ENCODE measurements around the gene STPG3.

STPG3 gene

DNA sequence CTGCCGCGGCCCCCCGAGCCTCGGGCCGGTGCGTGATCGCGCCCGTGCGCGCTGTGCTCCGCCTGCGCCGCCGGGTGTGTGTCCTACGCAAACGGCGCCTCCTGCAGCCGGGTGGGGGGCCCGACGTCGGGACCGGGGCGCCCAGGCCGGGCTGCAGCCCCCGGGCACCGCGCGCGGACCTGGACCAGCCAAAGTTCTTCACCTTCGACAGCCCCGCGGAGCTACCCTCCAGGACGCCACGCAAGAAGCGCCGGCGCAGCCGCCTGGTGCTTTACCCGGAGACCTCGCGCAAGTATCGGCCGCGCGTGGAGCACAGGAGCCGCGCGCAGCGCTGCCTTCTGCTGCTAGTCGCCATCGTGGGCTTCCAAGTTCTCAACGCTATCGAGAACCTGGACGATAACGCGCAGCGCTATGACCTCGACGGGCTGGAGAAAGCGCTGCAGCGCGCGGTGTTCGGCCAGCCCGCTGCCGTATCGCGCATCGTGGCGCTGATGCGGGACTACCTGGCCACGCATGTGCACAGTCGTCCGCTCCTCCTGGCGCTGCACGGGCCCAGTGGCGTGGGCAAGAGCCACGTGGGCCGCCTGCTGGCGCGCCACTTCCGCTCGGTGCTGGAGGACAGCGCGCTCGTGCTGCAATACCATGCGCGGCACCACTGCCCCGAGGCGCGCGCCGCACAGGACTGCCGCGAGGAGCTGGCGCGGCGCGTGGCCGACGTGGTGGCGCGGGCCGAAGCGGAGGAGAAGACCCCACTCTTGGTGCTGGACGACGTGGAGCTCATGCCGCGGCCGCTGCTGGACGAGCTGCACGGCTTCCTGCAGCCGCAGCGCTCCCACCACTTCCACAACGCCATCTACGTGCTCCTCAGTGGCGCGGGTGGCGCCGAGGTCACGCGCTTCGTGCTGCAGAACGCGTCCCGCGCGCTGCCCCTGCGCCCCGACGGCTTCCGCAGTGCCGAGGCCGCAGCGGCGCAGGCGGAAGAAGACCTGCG, 27.9 kb downstream of the STPG3 start:
- no peak for DNase-seq (ENCODE audit: low read depth in 2 of 2)

DNA sequence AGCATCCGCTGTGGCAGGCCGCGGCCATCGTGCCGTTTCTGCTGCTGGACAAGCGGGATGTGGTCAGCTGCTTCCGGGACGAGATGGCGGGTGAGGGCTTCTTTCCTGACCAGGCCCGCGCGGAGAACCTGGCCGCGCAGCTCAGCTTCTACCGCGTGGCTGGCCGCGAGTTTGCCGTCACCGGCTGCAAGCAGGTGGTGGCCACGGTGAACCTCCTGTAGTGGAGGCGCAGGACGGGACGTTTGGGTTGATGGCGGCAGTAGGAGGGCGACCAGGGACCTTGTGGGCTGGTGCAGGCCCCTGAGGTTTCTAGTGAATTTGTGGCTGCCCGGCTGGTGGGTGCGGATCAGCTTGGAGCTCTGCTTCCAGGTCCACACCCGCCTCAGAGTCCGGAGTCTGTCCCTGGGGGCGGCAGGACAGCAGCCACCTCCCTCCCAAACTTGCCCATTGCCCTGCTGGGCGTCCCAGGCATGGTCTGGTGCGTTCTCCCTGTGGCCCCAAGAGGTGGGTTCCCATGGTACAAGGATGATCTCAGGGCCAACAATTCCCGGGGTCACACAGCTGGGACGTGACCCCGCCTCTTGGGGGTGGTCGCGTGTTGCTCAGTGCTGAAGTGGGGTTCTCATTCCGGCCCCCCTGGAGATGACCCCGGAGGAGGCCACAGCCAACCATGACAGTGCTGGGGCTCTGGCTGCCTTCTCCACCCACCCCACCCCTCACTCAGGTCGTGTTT, 28.8 kb downstream of the STPG3 start:
- DNase-seq (ENCODE audit: low read depth in 2 of 2) = no peak

DNA sequence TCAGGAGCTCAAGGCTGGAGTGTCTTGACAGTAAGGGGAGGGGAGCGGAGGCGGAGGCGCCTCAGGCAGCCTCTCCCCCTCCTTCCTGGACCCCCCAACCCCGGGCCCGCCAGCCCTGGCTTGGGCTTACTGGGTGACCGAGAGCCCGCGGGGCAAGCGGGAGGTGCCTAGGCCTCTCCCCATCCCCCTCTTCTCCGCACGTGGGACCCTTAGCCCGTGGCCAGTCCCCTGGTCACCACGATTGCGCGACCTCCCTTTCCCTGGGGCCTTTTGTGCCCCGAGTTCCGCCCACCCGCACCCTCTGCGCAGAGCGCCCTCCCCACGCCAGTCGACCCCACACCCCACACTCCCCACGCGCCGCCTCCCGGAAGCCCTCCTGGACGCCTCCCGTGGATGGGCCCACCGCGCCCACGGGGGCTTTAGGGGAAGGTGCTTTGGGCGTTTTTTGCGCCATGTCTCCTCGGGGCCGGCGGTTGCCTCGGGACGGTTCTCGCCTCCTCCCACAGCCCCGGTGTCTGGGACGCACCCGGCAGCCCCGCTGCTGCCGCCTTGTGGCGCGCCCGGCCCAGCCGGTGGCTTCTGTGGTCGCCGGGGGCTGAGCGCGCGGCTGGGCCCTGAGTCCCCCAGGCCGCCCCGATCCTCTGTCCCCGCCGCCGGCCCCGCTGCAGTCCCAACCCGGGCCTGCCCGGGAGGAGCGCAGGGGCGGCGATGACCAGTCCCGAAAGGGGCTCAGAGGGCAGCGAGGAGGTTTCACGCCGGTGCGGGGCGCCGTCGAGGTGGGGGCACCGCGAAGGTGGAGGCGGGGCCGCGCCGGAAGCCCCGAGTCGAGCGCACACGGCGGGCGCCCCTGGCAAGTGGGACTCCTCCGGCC, 29.6 kb downstream of the STPG3 start:
- no peak for DNase-seq (ENCODE audit: low read depth in 2 of 2)

DNA sequence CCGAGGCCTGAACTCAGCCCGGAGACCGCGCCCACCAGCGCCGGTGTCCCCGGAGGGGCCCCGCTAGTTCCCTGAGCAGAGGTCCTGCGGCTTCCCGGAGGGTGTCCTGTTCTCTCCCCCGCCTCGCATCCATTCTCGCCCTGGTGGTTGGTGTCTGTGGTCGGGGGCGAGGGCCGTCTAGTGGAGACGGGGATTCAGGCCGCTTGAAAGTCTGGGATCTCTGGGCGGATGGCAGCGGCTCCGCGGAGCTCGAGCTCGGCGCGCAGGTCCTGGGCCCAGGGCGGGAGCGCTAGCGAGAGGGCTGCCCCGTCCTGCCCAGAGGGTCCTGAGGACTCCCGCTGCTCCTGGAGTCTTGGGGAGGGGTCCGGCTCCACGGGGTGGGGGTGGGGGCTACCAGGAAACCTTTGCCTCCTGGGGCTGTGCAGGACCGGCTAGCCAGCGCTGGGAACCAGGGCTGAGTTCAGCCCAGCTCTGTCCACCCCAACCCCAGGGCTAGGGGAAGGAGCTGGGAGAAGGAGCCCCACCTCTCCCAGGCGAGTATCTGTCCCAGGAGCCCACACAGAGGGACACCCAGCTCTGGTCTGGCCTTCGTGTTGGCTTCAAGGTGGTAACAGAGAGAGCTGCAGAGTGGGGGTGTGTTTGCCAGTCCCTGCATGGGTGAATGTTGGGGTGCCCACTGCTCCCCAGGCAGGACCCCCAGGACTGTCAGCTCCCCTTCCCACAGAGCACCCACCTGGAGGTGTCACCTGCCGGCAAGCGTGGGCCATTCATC, 30.4 kb downstream of the STPG3 start:
- no peak for DNase-seq (ENCODE audit: low read depth in 2 of 2)

DNA sequence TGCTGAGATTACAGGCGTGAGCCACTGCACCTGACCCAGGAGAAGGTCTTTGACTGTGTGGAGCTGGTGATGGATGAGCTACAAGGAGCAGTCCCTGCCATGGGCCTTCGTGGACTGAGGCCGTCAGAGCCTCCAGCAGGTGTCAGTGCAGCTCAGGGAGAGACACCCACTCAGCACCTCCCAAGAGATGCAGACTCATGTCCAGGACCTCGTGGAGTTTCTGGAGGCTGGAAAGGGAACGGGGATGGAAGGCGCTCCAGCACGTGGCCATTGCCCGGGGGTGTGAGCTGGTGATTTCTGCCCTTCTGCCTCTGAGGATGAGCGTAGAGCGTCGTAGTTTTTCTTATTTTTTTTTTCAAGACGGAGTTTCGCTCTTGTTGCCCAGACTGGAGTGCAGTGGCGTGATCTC, 35.9 kb downstream of the STPG3 start:
- no peak for DNase-seq (ENCODE audit: low read depth in 2 of 2)

DNA sequence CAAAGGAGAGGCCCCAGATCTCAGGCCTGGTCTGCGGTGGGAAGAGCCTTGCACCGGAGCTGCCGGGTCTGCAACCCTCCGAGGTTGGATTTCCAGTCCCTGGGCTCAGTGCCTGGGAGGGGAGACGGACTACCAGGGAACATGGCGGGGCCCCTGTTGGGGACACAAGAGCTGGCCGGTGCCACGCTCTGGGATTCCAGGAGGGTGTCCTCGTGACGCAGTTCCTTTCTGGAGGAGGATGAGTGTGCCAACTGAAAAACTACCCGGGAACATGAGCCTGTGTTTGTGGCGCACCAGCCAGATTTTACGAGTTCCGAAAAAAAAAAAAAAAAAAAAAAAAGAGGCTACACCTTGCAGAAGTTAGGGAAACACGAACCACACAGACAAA, 42.0 kb downstream of the STPG3 start:
- DNase-seq (ENCODE audit: low read depth in 2 of 2) = no peak

DNA sequence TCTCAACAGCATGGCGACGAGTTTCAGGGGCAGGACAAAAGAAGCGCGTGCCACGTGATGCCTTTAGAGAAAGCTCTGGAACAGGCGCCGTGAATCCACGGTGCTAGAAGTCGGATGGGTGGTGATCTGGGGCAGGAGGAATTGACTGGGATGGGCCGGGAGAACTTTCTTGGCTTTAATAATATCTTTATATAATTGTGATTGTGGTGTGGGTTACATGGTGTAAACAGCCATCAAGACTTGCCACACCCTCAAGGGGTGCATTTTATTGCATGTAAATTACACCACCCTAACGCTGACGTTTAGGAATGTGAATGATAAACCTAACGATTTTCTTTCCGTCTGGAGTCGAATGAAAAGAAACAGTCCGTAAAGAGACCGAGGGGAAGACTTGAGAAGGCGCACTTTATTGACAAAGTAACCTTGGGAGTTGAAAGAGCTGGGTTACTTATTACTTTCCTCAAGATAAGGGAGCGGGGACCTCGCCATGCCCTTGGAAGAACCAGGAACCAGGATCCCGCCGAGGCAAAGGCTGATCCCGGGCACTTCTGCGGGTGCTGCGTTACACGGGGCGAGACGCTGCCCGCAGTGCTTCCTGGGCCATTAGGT, 42.5 kb downstream of the STPG3 start:
- DNase-seq (ENCODE audit: low read depth in 2 of 2) = no peak

DNA sequence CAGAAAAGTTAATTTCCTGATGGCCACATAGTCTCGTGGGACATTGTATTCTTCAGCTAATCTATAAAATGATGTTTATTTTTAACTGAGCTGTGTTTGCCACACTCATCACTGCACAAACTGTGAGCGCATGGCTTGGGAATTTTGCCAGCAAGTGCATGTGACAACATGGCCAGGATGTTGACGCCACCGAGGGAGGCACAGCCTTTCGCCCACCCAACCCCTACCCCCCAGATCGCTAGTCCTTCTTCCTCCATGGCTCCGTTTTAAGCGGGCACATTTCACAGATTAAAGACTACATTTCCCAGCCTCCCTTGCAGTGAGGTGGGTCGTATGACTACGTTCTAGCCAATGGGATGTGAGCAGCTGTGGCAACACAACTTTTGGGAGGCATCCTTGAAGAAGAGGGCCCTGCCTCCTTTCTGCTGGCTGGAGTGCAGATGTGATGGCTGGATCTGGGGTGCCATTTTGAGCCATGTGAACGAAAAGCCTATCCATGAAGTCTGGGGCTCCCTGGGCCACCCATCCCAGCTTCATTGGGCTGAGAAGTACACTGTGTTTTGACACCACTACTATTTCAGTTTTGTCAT, 43.1 kb downstream of the STPG3 start:
- DNase-seq (ENCODE audit: low read depth in 2 of 2) = no peak

DNA sequence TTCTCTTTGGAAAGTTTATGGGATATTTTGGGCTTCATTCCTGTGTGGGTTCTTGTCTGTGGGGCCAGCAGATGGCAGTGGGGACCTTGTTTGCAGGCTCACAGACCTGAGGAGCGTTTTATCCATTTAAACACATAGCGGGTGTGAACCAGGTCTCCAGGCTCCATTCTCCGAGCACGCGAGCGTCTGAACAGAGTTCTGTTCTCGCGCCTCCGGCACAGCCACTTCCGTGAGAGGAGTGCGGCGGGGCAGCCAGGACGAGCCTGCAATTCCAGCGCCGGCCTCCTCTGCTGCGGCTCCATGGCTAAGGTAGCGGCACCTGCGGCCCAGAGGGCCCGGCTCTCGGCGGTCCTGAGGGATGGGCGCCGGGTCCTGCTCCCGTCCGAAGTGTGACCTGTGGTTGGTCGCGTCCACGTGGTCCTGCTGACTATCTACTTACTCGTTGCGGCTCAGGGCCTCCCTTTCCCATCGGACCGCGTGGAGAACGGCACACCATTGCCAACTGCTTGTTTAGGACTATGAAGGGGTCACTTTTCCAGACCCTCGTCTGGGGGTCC, 43.7 kb downstream of the STPG3 start:
- DNase-seq (ENCODE audit: low read depth in 2 of 2) = no peak

DNA sequence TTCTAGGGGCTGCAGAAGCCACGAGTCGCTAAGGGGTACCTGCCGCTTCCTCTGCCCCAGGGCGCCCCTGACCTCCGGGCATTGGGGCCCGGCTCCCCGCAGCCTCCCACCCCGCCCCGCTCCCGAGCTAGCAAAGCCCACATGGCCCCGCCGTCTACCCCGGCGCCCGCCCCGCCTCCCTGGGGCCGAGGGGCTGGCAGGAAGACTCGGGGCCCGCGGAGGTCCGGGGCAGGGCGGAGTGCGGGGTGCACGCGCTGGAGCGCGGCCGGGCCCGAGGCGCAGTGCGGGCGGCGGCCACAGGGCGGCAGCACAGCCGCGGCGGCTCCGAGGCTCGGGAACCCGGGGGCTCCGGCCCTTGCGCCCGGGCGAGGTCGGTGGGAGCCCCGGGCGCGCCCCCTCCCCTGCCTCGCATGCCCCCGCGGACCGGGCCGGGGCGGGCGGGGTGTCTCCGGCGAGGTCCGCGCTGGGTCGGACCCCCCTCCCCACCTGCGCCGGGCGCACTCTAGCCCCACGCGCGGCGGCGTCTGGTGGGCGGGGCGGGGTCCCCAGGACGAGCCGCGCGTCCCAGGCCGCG, 44.2 kb downstream of the STPG3 start:
- DNase-seq (ENCODE audit: low read depth in 2 of 2) = no peak

DNA sequence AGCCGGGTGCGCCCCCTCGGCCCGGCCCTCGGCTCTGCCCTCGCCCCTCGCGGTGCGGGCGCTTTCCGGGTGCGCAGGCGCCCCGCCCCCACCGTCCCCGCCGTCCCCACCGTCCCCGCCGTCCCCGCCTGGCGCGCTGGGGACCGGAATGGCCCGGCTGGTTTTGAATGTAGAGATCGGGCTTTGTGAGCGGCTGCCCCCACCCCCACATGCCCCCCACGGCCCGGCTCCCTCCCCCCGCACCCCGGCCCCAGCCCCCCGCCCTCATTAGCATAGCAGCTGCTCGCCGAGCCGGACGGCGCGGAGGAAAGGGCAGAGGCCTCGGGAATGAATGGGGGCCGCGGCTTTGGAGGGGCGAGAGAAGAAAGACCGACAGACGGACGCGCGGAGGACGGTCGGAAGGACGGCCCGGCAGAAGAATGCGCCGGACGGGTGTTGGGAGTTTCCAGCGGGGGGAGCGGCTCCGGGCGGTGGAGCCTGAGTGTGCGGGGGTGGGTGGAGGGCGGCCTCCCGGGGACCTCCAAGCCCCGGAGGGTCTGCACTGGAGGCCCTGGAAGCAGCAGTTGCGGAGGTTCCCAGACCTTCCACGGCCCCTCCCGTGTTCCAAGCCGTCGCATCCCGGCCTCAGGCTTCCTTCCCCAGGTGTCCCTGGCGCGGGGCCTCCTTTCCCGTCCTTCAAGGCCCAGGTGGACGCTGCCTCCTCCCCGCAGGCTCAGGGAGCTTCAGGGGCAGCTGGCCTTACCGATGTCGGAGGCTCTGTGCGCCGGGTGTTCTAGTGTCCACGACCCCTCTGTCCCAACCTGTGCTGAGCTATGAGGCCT, 45.0 kb downstream of the STPG3 start:
- DNase-seq (ENCODE audit: low read depth in 2 of 2) = no peak

DNA sequence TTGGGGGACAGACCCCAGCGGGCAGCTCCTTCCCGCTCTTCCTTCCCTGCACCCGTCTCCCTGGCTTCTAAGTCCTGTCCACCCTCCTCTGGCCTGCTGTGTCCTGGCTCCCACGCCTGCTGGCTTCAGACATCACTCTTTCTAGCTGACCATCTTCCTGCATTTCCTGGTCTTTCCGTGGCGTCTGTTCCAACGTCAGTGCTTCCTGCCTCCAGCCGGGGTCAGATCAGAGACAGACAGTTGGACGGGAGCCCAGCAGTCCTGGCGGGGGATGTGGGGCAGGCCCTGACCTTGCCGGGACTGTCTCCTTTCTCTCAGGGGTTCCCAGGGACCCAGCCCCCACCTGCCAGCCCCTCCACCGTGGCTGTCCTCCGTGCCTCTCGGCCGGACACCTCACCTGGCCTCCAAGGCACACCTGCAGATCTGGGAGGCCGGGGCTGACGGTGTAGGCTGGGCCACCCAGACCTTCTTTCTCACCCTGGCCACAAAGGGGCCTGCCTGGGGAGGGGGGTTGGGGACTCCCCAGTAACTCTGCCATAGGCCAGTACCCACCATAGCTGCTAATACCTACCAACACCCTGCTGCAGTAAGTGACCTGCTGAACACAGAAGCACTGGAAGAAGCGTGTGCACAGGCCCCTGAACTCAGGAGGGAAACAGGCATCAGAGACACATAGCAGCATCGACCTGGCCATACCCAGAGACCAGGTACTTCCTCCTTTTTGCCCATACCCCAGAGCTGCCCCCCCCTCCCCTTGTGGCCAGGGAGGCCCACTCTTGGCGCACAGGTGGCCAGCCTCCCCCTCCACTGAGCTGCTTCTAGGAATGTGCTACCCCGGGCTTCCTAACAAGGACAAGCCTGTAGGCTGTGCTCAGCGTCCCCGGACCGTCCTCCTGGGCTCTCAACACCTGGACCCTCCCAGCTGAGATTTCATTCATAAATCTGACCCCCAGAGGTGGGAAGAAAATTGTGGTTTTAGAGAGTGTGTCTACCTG, 45.9 kb downstream of the STPG3 start:
- DNase-seq (ENCODE audit: low read depth in 2 of 2) = no peak

DNA sequence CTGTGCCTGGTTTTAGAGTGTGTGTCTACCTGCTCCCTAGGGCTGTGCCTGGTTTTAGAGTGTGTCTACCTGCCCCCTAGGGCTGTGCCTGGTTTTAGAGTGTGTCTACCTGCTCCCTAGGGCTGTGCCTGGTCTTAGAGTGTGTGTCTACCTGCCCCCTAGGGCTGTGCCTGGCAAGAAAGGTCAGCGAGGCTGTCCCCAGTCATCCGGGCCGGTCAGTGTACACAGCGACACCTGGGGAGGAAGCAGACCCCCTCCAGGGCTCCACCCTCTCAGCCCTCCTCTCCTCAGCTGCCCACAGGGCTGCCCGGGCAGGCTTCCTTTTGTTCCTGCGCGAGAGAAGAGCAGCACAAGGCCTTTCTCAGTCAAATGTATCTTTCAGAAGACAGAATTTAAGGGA, 46.9 kb downstream of the STPG3 start:
- DNase-seq (ENCODE audit: low read depth in 2 of 2) = no peak

DNA sequence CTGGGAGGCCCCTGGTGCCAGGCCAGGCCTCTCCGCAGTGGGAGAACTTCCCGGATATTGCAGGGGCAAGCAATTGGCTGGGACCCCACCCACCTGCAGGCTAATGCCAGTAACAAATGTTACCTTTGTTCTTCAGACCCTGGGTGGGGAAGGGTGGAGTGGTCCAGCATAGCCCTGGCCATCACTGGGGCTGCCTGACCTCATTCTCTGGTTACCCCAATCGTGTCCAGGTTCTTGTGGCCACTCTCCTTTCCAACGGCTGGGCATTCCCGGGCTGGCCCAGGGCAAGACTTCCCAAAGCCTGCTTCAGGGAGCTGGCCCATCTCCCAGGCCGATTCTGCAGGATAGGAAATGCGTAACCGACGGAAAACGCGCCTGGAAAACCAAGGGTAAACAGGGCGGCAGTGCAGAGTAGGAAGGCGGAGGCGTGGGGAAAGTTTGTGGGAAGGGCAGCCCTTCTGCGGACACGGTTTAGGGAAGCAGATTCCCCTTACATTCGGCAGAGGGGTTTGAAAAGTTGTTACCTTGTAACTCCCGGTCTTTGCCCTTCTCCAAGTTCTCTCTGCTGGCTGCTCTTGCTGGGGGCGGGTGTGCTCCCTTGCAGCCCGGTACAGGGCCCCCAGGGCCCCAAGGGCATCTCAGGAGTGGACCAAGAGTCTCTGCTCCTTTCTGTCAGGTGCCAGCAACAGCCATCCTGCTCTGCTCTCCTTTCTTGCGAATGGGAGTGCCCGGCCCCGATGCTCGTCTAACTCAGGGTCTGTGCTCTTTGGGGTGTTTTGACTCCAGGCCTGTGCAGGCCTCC, 47.5 kb downstream of the STPG3 start:
- no peak for DNase-seq (ENCODE audit: low read depth in 2 of 2)

DNA sequence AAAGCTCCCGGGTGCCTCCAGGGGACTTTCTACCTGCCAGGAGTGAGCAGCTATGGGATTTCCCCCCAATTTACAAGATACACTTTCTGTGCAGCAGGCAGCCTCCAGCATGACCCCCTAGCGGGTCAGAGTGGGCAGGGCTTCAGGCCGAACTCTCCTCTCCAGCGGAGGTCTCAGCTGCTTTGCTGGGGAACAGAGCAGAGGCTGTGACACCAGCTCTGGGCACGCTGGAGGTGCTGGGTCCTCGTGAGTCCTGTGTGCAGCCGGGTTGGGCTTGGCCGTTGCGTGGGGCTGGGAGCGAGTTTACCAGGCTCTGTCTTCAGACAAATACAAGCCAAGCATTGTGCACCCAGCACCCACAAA, 48.1 kb downstream of the STPG3 start:
- DNase-seq (ENCODE audit: low read depth in 2 of 2) = no peak

DNA sequence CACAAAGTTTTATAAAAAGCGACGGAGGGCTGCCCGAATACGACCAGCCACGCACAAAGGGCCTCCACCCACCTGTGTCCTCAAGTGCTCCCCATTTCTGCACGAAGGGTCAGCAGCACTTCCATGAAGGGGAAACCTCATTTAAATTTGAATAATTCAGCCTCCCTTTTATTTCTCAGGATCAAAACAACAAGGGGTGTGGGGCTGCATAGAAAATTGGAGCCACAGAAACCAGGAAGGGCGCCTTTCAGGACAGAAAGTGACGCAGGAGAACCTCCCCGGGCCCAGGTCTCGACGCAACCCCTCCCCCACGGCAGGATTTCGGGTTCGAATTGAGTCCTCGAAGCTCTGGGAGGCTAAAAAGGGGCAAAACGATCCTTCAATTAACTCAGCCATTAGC, 48.9 kb downstream of the STPG3 start:
- no peak for DNase-seq (ENCODE audit: low read depth in 2 of 2)

DNA sequence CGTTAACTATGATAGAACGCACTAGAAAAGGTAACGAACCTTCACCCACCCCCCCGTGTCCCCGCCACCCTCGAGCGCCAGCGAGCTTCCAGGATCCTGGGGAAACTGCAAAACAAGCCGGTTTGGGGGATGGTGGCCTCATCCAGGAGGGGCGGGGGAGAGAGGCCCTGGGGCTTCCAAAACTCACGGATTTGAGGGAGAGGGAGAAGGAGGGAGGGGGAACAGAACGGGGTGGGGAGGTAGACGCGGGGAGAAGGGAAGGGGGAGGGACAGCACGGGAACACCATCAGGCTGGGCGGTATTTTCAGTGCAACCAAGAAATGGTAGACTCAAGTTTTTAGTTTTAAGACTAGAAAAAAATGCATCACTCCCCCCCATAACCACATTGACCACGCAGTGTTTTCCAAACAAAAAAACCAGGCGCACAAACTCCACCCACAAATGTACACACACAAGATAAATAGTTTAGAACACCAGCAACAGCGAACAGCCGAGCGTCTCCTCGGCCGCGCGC, 49.5 kb downstream of the STPG3 start:
- DNase-seq (ENCODE audit: low read depth in 2 of 2) = no peak
